Progenitor cell of endocrine pancreas (in vitro differentiated cells): Measurements from ENCODE around the gene TCEA2. TPM values are rescaled to one million over a fixed set of nuclear protein-coding genes. Genes with fewer than 3 reads are reported as not detected.

Experiments
- DNase-seq: peaks from one replicate; pipeline ENCODE4 v3.0.0; 2021; ENCODE audit warnings: low spot score; ENCODE audit not compliant: unreplicated experiment
- H3K27ac Mint-ChIP-seq: 2 replicates; pipeline ENCODE4 v1.8.0; 2021; ENCODE audit warnings: mild to moderate bottlenecking, moderate library complexity, mixed read lengths
- H3K27me3 Mint-ChIP-seq: 2 replicates; pipeline ENCODE4 v1.8.0; 2021; ENCODE audit warnings: mixed read lengths
- H3K36me3 Mint-ChIP-seq: 2 replicates; pipeline ENCODE4 v1.8.0; 2022; ENCODE audit warnings: mixed read lengths; ENCODE audit not compliant: insufficient read depth
- H3K4me1 Mint-ChIP-seq: 2 replicates; pipeline ENCODE4 v1.8.0; 2021; ENCODE audit warnings: low read depth, mixed read lengths
- H3K4me3 Mint-ChIP-seq: 2 replicates; pipeline ENCODE4 v1.8.0; 2021; ENCODE audit warnings: low read depth, mild to moderate bottlenecking, moderate library complexity, mixed read lengths
- H3K9me3 Mint-ChIP-seq: 2 replicates; pipeline ENCODE4 v1.8.0; 2021; ENCODE audit warnings: low read depth, mixed read lengths
- total RNA-seq: library from RNA; stranded (reverse); gene quantifications from 2 replicates; pipeline ENCODE4 v1.2.1, GENCODE V29; 2021
- TF ChIP-seq, protein P1 (sequence below): fragments of 200-600 bp; sonication (generic); IDR thresholded peaks from one replicate; pipeline ENCODE4 v1.5.0; 2021; ENCODE audit warnings: antibody characterized with exemption, mild to moderate bottlenecking; ENCODE audit not compliant: unreplicated experiment

The TCEA2 gene
- total RNA-seq, 1 donor from 2014 or later = 92.7 TPM

DNA sequence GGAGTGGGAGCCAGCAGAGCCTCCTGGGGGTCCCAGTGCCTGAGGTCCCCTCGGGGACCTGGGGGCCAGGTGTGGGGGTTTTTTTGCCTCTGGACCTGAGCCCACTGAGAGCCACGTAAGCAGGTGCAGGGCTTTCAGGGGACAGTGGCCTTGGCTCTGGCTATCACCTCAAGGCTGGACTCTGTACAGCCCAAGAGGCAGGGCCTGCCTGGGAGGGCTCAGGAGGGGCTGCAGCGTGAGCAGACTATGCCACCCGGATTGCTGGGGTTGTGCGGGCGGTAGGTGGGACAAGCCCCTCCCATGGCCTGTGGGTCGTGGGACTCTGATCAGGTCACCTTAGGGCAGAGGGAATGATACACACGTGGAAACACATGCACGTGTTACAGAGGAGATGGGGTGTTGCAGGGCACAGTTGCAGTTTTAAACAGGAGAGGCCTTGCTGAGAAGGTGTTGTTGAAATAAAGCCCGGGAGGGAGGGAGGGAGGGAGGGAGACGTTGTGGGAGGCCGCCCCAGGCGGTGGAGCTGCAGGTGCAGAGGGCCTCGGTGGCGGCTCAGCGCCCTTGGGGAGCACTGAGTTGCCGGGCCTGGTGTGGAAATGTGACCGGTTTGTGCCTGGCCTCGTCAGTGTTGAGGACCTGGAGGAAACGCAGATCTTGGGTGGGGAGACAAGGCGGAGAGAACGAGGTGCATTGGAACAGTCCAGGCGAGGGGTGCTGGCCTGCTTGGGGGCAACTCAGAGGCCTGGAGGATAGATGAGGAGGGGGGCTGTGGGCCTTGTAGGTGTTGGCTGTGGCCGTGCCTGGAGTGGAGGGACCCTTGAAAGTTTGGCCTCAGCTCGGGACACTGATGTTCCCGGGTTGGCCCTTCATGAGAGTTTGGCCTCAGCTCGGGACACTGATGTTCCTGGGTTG, 2.3 kb downstream of the TCEA2 start:
- no peaks in the 10 kb centered on the region for H3K36me3 Mint-ChIP-seq

GRCh38 chr20:64065974-64066343, 3.0 kb downstream of the TCEA2 start:
- Mint-ChIP-seq H3K4me1 (peaks cover 15% of the 10 kb centered on the region), H3K27ac (no peak overlapping the region), H3K9me3 (no peaks in the 10 kb centered on the region), H3K36me3 (no peaks in the 10 kb centered on the region), H3K27me3 (no peaks in the 10 kb centered on the region), H3K4me3 (no peak overlapping the region)
- DNase-seq = no peak
- TF ChIP-seq, protein P1, sequence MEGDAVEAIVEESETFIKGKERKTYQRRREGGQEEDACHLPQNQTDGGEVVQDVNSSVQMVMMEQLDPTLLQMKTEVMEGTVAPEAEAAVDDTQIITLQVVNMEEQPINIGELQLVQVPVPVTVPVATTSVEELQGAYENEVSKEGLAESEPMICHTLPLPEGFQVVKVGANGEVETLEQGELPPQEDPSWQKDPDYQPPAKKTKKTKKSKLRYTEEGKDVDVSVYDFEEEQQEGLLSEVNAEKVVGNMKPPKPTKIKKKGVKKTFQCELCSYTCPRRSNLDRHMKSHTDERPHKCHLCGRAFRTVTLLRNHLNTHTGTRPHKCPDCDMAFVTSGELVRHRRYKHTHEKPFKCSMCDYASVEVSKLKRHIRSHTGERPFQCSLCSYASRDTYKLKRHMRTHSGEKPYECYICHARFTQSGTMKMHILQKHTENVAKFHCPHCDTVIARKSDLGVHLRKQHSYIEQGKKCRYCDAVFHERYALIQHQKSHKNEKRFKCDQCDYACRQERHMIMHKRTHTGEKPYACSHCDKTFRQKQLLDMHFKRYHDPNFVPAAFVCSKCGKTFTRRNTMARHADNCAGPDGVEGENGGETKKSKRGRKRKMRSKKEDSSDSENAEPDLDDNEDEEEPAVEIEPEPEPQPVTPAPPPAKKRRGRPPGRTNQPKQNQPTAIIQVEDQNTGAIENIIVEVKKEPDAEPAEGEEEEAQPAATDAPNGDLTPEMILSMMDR = no peak

More for the DNA sequence above, 2.3 kb downstream of the TCEA2 start:
- no peak for DNase-seq
- Mint-ChIP-seq H3K27me3 (no peaks in the 10 kb centered on the region), H3K4me1 (peaks cover 15% of the 10 kb centered on the region), H3K9me3 (no peaks in the 10 kb centered on the region), H3K27ac (no peak overlapping the region), H3K4me3 (no peak overlapping the region)
- TF ChIP-seq, protein P1 = no peak

DNA sequence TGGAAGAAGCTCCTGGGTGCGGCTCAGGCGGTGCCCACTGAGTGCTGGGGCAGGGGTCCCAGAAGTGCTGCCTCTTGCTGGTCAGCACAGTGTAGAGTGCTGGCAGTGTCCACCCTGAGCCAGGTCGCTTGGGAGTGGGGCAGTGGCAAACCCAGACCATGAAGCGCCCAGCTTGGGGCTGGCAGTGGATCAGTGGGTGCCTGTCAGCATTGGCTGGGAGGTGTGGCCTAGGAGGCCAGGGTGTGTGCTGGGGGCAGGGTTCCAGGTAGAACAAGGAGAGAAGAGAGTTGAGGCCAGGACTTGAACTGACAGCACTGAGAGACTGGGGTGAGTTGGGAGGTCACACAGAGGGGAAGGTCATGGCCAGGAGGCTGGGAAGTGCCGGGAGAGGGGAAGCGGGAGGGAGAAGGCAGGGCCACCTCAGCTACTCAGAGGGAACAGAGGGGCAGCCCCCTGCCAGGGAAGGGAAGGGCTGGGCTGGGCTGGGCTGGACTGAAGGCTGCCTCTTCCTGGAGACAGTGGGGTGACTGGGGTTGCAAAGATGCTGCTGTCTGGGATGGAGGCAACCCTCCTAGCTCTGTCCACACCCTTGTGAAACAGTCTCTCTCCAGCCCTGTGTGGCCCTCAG, 4.1 kb downstream of the TCEA2 start:
- Mint-ChIP-seq H3K9me3 (no peaks in the 10 kb centered on the region), H3K27me3 (no peaks in the 10 kb centered on the region), H3K4me1 (peaks cover 13% of the 10 kb centered on the region), H3K36me3 (no peaks in the 10 kb centered on the region), H3K27ac (no peak overlapping the region), H3K4me3 (no peak overlapping the region)
- no peak for DNase-seq
- TF ChIP-seq, protein P1 = no peak

DNA sequence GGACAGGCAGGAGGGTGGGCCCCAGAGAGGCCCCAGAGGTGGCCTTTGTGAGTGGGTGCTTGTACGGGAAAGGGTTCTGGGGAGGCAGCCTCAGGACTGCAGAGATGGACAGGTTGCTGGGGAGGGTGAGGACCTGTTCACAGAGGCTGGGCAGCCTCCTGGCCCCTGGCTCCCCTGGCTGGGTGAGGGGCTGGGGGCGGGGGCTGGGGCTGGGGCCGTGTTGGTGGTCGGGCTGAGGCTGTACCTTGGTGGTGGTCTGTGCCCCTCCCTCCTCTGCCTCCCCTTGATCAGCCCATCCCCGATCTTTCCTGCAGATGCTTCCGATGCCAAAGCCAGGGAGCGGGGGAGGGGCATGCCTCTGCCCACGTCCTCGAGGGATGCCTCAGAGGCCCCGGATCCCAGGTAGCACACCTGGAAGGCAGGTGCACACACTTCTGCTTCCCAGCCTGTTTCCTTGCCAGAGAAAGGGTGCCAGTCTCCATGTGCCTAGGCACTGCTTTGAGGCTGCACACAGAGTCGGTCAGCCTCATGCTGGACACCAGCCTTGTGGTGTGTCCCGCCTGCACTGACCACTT, 4.8 kb downstream of the TCEA2 start:
- DNase-seq = no peak
- Mint-ChIP-seq H3K9me3 (no peaks in the 10 kb centered on the region), H3K27me3 (no peaks in the 10 kb centered on the region), H3K4me1 (peaks cover 9% of the 10 kb centered on the region), H3K4me3 (no peak overlapping the region), H3K27ac (no peak overlapping the region), H3K36me3 (no peaks in the 10 kb centered on the region)
- TF ChIP-seq, protein P1 = no peak

GRCh38 chr20:64068386-64069208, 5.6 kb downstream of the TCEA2 start:
- Mint-ChIP-seq H3K9me3 (no peaks in the 10 kb centered on the region), H3K27ac (no peak overlapping the region)
- TF ChIP-seq, protein P1 = no peak

More at GRCh38 chr20:64068386-64069208, 5.6 kb downstream of the TCEA2 start:
- H3K36me3 Mint-ChIP-seq = no peaks in the 10 kb centered on the region
- peaks cover 9% of the 10 kb centered on the region for H3K4me1 Mint-ChIP-seq
- no peak overlapping the region for H3K4me3 Mint-ChIP-seq
- DNase-seq = no peak
- H3K27me3 Mint-ChIP-seq = no peaks in the 10 kb centered on the region
